Smooth muscle cell of the brain vasculature (primary cell): Measurements from ENCODE around the gene ZFYVE28.

Source experiments
- DNase-seq: peaks from one replicate; pipeline ENCODE4 v3.0.0-alpha.2; 2012; ENCODE audit warnings: low read depth, low spot score

Gene ZFYVE28

DNA sequence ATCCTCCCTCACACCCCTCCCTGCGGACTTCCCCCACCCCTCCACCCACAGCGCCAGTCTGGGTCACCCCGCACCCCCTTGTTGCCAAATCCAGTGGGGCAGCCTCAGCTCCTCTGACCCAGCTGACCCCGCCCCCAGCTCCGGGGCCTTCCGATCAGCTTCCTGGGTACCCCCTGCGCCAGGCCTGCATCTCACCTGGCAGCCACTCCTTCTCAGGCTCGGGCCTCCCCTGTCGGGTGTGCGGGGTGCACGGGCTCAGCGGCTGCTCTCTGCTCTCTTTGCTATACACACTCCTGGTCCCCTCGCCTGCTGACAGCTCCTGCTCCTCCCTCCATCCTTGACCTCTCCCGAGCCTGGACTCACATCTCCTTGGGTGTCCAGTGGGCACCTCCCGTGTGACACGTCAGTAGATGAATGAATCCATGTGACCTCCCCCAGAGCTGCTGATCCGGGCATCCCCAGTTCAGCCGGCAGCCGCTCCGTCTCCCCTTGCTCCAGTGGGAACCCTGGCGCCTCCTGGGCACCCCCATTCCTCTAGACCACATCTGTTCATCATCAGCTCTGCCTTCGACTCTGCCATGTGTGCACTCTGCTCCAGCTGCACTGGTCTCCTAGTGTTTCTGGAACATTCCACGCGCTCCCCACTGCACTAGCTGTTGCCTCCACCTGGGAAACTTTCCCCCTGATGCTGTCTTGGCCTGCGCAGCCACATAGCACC is 10.2 kb upstream of the ZFYVE28 start:
- no peak for DNase-seq

DNA sequence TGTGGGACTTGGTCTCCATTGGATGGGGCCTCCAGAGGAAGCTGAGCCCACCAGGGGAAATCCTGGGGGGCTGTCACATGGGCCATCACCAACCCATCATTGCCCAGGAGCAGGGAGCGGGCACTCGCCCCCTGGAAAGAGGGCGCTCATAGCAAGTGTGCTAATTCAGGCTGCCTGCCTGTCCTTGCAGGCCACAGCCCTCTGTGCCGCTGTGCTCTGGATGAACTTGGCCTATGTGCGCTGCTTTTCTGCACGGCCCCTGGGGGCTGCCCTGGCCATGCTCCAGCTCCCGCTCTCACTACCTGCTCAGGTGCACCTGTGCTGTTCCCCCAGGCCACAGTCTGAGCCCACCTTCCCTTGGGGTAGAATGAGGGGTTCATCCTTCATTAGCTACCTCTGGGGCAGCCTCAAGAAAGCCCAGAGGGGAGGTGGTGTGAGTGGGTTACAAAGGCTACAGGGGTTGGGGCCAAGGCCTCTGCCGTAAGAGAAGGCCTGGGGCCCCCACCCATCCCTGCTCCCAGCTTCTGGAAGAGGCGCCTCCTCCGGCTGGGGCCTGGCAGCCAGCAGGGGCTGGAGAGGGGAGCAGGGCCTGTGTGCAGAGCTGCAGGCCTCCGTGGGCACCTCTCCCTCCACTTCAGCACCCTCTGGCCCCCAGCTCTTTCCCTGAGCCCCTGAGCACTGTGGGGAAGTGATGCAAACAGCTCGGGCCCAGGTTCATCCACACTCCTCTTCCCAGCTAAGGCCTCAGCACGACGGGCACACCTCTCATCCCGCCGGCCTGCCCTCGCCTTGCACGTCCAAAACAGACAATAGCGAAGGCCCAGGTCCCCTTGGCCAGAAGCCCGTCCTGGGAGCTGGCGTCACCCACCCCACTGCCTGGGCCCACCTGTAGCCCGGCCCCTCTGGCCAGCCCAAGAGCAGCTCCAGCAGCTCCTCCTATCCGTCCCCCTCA is 9.2 kb upstream of the ZFYVE28 start:
- DNase-seq = no peak

DNA sequence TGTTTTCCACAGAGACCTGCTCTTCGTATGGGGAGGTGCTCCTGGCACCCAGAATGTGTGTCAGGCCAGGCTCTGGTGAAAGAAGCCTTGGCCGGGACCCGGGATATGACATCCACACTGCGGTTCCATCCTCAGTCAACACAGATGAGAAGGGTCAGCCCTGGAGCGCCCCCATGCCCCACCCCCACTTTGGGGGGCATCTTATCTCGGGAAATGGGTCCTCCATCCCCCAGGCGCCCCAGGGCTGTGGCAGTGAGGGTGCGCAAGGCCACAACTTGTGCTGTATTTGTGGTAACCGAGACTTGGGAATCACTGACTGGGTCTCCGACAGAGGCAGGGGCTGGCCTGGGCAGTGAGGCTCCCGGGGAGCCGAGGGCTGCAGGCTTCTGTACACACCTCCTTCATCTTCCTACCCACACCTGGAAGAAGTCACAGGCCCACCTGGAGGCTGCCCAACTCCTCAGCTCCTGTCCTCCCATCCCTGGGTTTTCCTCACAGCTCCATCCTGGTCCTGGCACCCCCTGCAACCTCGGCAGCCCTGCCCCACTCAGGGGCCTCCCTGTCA is 8.3 kb upstream of the ZFYVE28 start:
- no peak for DNase-seq

DNA sequence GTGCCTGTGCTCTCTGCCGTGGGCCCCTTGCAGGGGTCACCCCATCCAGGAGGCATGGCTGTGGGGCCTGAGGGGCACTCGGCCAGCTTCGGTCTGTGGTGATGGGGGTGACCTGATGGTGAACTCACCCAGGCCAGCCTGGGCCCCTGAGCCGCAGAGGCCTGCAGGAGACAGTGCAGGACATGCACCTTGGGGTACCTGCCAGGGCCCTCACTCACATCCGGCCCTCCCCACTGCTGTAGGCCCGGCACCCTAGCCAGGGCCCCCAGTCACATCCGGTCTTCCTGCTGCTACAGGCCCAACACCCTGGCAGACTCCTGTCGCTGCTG is 7.6 kb upstream of the ZFYVE28 start:
- no peak for DNase-seq

DNA sequence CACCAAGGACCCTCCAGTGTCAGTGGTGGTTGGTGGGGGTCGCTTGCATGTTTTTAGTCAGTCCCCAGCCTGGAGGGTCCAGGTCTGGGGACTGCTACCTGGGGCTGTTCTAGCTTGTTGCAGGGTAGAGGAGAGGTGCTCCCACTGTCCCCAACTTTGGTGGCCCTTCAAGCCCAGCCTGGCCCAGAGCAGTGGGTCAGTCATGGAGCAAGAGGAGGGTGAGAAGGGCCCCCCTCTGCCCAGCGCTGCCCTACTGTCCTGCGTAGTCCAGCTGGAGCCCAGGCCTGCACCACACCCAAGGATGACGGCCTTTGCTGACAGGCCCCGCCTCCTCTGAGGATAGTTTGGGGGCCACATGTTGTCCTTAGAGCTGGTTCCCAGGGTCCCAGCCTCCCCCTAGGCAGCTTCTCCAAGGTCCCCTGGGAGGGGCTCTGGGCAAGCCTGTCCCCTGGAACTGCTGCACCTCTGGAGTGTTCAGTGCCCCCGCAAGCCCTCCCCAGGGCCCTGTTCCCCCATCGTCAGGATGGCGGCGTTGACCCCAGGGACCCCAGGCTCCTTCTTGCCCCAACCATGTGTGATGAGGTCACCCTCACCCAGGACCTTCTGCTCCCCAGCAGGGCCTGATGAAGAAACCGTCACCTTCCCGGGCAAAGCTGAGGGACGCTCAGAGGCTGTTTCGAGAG is 7.1 kb upstream of the ZFYVE28 start:
- no peak for DNase-seq

DNA sequence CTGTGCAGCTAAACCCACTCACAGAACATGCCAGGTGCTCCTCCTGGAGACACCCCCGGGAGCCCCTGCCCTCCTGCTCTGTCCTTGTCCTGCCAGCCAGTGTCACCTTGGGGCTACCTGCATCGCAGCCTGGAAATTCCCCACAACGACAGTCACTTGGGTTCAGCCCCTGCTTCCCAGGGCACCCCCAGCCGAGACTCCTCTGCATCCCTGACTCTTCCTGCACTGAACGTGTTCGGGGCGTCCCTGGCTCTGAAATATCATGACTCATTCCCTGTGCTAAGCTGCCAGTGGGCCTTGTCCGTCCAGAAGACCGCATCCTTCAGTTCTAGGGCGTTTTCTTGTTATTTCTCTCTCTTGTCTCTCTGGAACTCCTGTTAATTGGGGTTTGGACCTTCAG is 6.1 kb upstream of the ZFYVE28 start:
- no peak for DNase-seq

DNA sequence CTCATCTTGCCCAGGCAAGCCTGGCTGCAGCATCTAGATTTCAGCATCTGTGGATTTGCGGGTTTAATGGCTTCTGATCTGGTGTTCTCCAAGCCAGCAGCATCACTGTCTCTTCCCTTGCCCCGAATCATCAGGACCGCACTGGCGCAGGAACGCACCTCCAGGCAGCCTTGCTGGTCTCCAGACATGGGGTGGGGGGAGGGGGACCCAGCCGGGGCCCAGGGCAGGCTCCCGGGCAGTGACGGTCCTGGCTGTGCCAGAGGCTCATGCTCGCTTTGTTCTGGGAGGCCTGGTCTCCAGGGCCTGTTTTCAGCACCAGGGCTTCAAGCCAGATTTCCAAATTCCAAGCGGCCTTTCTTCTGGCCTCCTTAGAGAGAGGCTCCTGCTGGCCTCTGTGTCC is 5.2 kb upstream of the ZFYVE28 start:
- DNase-seq = no peak

DNA sequence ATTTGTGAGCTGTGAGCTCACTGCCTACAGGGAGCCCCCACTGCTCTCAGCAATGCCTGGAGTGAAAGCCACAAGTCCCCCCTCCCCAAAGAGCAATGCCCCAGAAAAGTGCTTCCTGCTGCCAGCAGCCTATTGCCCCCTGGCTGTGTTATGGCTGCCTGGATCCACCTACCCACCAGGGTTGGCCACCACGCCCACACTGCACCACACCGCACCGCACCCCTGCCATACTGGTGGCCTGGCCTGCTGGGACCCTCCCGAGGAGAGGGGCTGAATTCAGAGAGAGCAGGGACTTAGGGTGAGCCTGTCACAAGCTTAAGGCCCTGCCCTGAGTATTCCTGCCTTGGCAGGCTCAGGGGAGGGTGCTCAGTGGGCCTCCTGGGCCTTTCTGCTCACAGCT is 4.6 kb upstream of the ZFYVE28 start:
- DNase-seq = no peak

DNA sequence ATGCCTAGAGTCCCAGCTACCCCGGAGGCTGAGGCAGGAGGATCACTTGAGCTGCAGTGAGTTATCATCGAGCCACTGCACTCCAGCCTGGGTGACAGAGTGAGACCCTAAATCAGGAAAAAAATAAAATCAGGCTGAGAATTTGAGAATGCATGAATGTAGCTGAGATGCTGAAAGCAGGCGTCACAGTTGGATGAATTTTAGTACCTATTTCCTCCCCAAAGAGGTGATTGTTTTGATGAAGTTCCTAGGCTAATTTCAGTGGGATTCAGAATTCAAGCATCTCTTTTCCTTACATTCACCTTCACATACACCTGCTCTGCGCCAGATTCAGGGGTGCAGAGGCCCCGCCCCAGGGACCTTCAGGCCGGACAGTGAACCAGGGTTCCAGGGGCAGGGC is 3.5 kb upstream of the ZFYVE28 start:
- no peak for DNase-seq

DNA sequence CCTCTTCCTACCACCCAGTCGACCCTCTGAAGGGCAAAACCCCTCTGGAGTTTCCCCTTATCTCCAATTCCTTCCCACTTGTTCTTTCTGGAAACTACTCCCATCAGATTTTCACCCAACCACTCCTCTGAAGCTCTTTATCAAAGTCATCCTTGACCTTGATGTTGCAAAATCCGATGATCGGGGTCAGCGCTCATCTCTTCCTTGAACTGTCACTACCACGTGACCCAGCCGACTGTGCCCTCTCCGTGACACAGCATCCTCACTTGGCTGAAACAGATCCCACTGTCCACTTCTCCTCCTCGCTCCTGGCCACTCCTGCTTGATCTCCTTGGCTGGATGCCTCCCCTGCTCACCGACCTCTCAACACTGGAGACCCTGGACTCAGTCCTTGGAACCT is 1.4 kb upstream of the ZFYVE28 start:
- DNase-seq = no peak

DNA sequence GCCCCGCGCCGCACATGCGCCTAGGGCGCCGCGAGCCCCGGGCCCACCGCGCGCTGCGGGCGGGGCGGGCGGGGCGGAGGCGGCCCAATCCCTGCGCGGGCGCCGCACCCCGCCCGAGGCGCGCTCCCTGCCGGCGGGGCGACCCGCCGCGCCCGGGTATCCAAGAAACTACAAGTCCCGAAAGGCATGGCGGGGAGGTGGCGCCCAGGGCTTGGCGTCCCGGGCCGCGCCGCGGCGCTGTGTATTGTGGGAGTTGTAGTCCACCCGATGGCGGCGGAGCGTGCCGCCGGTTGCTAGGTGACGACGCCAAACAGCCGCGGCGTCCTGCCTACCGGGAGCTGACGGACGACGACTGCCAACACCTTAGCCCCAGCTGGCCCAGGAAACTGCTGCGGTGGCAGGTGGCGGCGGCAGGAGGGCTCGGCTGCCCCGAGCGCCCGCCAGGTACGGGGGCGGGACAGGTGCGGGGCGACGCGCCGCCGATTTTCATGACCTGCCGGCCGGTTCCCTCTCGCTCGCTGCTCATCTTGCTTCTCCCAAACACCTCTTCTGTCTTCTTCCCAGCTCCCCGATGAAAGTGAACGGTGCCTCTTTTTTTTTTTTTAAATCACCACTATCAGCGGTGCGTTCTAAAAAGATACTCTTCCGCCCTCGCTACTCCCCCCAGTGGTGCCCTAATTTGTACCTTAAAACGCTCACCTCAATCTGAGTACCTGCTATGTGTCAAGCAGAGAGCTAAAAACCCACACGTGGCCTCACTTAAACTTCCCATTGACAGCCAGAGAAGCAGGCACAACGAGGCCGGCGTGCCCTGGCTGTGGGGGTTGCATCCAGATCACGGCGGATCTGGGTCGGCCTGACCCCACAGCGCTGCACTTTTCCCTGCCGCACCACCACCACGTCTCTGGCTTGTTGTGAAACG is 466 bp upstream of the ZFYVE28 start, which contains the start of gene CFAP99:
Gene CFAP99 (plus strand): TSS at position 306 of the 922 bp plus-strand sequence.
- DNase-seq = peak; percentile 77

DNA sequence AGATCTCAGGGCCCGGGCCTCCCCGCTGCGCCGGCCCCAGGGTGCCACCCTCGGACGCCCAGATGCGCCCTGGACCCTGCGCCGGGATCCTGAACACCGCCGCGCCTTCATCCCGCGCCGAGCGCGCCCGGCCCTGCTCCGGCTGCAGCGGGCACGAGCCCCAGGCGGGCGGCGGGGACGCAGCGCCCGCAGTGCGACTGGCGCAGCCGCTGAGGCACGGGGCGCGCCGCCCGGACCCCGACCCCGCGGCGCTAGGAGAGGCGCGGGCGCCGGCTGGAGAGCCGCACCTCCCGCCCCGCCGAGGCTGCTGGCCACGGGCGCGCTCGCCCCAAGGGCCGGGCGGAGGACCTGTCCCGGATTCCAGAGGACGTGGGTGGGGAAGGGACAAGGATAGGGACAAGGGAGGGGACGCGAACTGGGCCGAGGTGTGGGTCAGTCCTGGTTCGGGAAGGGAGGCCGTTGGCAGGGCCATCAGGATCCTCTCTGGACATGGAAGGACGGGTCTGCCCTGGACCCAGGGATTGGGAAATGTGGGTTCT is 1.1 kb downstream of the ZFYVE28 start:
- DNase-seq = no peak

DNA sequence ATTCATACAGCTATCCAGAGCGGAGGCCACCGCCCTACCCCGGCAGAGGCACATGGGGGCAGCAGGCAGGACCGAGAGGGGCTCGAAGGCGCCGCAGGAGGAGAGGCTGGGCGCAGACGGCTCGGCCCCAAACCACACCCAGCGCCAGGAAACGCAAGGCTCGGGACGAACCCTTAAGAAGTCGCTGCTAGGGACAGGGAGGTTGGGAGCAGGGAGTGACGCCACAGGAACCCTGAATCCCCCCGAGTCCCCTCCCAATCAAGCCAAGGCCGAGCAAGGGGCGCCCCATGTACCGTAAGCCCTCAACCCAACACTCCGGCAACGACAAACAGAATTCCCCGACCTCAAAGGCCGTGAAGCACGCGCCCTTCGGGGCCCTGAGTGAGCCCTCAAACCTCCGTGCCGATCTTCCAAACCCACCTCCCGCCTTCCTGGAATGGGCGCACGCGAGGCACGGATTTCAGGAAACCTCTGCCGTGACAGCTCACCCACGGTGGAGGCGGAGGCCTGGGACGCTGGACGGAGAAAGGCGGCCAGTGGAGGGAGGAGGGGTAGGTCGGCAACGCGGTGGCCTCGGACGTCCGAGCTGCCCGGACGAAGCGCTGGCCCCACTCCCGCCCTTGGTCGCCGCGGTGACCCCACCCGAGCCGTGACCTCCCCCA is 1.8 kb downstream of the ZFYVE28 start:
- no peak for DNase-seq

DNA sequence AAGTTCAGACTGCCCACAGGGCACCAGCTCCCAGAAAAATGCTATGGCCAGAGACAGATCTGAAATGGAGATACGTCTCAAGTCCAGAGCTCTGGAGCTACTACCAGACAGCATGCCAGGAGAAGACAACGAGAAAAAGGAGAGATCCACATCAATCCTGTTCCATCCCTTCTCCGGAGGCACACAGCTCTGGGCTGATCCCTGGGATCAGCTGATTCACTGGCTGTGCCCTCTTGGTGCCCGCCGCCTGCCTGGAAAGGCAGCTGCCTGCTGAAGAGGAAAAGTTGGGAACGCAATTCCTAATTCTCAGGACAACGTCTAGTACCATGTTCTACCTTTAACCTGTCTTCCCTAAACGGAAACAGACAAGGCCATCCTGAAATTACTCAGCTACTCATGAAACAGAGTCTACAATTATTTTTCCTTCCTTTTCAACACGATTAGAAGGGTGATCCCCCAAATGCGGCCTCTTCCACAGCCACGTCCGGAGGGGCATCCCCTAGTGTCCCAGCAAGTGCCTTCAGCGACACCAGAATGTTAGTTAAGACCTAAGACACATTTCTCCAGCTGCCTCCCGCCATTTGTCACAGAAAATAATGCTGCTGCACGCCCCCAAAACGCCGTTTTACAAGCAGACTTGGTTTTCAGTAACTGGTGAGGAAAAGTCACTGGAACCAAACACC is 2.4 kb downstream of the ZFYVE28 start:
- no peak for DNase-seq

DNA sequence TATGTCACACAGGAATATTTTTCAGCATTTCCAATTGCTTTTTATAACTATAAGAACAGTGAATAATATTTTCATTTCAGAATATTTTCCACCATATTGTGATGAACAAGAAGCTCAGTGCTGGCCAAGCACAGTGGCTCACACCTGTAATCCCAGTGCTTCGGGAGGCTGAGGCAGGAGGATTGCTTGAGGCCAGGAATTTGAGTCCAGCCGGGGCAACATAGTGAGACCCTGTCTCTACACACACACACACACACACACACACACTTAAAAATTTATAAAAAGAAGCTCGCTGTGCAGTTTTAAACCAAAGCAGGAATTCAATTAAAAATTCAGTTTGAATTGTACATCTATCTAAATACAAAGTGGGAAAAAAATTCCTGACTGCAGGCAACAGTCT is 3.2 kb downstream of the ZFYVE28 start:
- no peak for DNase-seq

DNA sequence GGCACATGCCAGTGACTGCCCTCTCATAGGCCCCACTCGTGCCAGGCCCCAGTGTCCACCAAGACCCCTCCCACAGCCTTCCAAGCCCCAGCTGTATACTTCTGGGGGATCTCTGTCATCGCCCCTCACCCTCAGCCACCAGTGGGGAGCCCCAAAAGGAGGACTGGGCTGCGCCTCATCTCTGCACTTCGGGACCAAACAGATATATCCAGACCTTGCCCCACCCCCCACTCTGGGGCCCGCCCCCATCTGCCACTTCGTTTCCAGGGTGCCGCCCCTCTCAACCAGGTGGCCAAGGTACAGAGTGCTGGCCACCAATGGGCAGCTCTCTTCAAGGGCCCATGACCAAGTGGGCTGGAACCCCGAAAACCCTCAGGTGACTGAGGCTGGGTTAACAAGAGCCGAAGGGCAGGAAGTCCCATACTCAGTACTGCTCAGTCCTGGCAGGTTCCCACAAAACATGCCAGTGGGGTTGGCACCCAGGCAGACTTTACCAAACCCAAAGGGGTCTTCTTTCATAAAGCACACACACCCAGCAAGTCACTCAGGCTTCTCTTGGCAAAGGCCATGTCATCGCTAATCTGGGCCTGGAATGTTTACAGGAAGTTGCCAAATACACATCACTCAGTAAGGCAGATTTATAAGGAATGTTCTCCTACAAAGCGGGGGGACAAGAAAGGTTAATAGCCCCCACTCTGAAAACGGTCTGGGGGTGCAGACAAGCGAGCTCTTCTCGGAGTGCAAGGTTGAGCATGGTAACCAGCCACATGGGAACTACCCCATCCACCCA is 4.4 kb downstream of the ZFYVE28 start:
- no peak for DNase-seq

DNA sequence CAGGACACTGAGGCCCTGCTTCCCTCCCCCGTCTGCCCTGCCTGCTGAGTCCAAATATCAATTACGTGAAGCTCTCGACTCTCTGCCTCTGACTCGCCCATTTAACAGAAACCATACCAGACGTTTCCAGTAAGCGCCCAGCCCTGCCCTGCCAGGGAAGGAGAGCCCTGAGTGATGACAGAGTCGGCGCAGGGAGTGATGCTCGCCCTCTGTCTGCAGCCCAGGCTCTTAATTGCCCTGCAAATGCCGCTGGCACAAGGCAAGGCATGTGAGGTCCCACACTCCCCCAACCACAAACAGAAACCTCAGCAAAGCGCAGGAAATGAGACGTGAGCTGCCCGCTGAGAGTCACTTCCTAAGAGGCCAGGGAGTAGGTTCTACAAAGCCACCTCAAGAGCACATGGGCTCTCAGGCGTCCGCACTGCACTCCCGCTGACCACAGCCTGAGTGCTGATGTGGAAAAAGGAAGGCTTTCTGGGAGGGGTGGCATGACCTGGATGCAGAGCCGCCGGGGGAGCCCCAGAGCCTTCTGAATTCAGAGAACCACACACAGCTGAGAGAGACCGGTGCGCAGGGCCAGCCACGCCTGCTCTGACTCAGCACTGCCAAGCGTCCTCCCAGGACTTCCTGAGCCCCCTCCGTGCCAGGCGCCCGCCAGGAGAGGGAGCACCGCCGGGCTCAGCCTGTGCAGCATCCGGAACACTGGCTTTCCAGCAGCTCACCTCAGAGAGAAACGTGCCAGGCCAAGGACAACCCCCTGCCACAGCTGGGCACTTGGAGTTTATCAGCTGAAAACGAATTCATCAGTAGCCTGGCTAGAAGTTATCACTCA is 5.3 kb downstream of the ZFYVE28 start:
- peak; percentile 94 for DNase-seq

DNA sequence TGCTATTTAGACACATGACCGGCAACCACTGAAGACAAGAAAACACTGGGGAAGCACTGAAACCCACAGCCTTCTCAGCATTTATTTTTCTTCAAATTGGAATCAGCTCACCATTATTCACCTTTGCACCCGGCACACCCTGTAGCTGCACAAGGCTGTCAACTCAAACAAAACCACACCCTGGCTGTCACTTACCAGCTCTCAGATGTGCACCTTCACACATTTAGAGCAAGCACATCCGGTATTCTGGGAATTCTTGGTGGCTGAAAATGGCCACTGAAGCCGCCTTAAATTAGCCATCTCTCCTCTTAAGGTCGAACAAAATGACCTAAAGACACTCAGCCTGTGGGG is 5.9 kb downstream of the ZFYVE28 start:
- DNase-seq = no peak
